ENCODE data around the gene SOX18.

- TF ChIP-seq YY1 (IDR thresholded peaks at IDR 0.05; ENCODE audit: insufficient read depth, insufficient read length) (no peak), ZNF274 (IDR thresholded peaks at IDR 0.05; ENCODE audit: low read depth, low read length) (no peak), SUZ12 (IDR thresholded peaks at IDR 0.05; ENCODE audit: extremely low read depth, insufficient read depth, insufficient read length) (no peak)
Observed at GRCh38 chr20:64090165-64090564, 40.7 kb upstream of the SOX18 start.

Measured in NT2/D1 (cell line).